ENCODE data around the gene ACSL6. TPM values are rescaled to one million over a fixed set of nuclear protein-coding genes. Genes with fewer than 3 reads are reported as not detected.

ACSL6 gene
- total and polyA plus RNA-seq, 10 of the 15 experiments (the other 5 are each of a cell fraction or from before 2014, with no cell fraction given): 0.06 to 0.53 TPM; not detected in 8

DNA sequence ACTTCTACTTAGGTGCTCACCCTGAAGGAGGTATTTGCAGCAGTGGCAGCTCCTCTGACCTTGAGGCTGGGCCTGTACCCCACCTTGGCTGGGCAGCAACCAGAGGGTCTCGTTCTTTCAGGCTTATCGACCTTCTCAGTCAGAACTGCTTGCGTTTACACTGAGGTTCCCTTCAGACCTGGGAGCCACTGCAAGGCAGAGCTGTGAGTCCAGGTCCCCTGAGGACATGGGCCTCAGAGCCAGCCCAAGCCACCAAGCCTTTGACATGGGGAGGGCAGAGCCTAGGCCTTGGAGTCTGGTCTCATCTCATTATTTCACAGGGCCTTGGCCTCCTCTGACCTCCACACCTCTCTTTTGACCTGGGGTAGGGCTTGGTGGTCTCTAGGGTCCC, 13.7 kb downstream of the ACSL6 start (continued):
- TF ChIP-seq SMAD5 (IDR thresholded peaks at IDR 0.05; ENCODE audit: low read depth) (no peak), ZNF207 (IDR thresholded peaks at IDR 0.05; ENCODE audit: borderline replicate concordance) (no peak), IRF5 (IDR thresholded peaks at IDR 0.05; ENCODE audit: borderline replicate concordance) (no peak), TCF7 (IDR thresholded peaks at IDR 0.05; ENCODE audit: borderline replicate concordance) (no peak)

- BruUV-seq (replicated peaks): no TSS peak
- TF ChIP-seq RAD21 (IDR thresholded peaks at IDR 0.05; ENCODE audit: insufficient read depth, low read depth, low read length): no peak
- no peak for TF ChIP-seq SRF (IDR thresholded peaks at IDR 0.05; ENCODE audit: low read depth in 2 of 2, low read length in 2 of 2)
- TF ChIP-seq FOS (IDR thresholded peaks at IDR 0.05; ENCODE audit: borderline replicate concordance, extremely low read depth, insufficient read length): no peak
- RAD21 ChIA-PET (ENCODE audit: unreplicated experiment): interaction anchor here (1.8 kb wide), 1 partner anchor 408 kb away, joined by 7 read pairs; no protein-coding TSS in a partner anchor
- intact Hi-C loops (cut with micrococcal nuclease; ENCODE audit: unreplicated experiment) (no loop called here), in situ Hi-C loops (cut with MboI) (no loop called here)
- H3K36me3 ChIP-seq (ENCODE audit: control insufficient read depth in 2 of 2, insufficient read depth in 2 of 2, low read length in 1 of 2): no peaks in the 10 kb centered on the region
- peaks cover 0 to under 1% of the 10 kb centered on the region in 2 experiments; a peak in 1 of 4 replicates for H3K27me3 ChIP-seq (replicated peaks in 1 of 2; ENCODE audit: control insufficient read depth in 2 of 2, insufficient read depth in 2 of 2, low read length in 1 of 2)
- H3K27ac ChIP-seq (ENCODE audit: control insufficient read depth, insufficient read depth): no peak overlapping the region
- no peaks in the 10 kb centered on the region; the same call in 1 of the 2 replicates for H3K4me1 ChIP-seq (ENCODE audit: control insufficient read depth, insufficient read depth, low read length)
- no peak overlapping the region for H2AFZ ChIP-seq (ENCODE audit: control insufficient read depth, low read depth, low read length)
- no peaks in the 10 kb centered on the region for H4K20me1 ChIP-seq (ENCODE audit: control insufficient read depth, insufficient read depth)
- no peak overlapping the region for H3K4me3 ChIP-seq
- CTCF ChIA-PET: interaction anchor here (0.6 to 4.3 kb wide), 2 partner anchors 10 to 408 kb away, joined by 3 to 31 read pairs; no protein-coding TSS in a partner anchor
- no peak for FAIRE-seq
- H3K9me3 ChIP-seq (replicated peaks; ENCODE audit: control insufficient read depth, insufficient read depth, low read length): no peaks in the 10 kb centered on the region
- 51% methylated on average over 5 of the region's 5 CpGs for WGBS (ENCODE audit: insufficient coverage, insufficient replicate concordance, low lambda C conversion rate, missing lambda C conversion rate)
- POLR2A ChIA-PET: no interaction called here
- no peak for DNase-seq (ENCODE audit: low read depth, low spot score)
- no peak overlapping the region for H3K4me2 ChIP-seq (ENCODE audit: control insufficient read depth, insufficient read depth)
- SMC1A ChIA-PET (ENCODE audit: uncharacterized antibody, unreplicated experiment): no interaction called here
- no peak for ATAC-seq
- no peaks in the 10 kb centered on the region for H3K79me2 ChIP-seq (ENCODE audit: control insufficient read depth, insufficient read depth, low read length)
- H3K9ac ChIP-seq (ENCODE audit: control insufficient read depth, insufficient read depth, low read length): no peak overlapping the region
Measured at GRCh38 chr5:131997026-131997726, 14.3 kb downstream of the ACSL6 start.
